ENCODE data around the gene EDA. TPM values are rescaled to one million over a fixed set of nuclear protein-coding genes. Genes with fewer than 3 reads are reported as not detected.
"Not testable (repeated sequence)": the region's sequence is repeated elsewhere in the genome, so short reads cannot be mapped to it uniquely, and the experiment has no call there.

EDA gene
- total and polyA plus RNA-seq, 8 donors, result 2.2 to 4.6 (median 4.1) TPM

GRCh38 chrX:69996113-69996468, 380.2 kb downstream of the EDA start:
- H3K27me3 ChIP-seq, result no peaks in the 10 kb centered on the region
- H3K4me3 ChIP-seq, result no peak overlapping the region
- DNase-seq, result no peak
- intact Hi-C loops (cut with DNase I), result no loop called here
- TF ChIP-seq CTCF (IDR thresholded peaks at IDR 0.05), result no peak
- no peak overlapping the region for H3K27ac ChIP-seq
- H3K4me1 ChIP-seq, result no peaks in the 10 kb centered on the region
- no peak for ATAC-seq
- no peaks in the 10 kb centered on the region for H3K36me3 ChIP-seq
- H3K9me3 ChIP-seq, result no peaks in the 10 kb centered on the region

DNA sequence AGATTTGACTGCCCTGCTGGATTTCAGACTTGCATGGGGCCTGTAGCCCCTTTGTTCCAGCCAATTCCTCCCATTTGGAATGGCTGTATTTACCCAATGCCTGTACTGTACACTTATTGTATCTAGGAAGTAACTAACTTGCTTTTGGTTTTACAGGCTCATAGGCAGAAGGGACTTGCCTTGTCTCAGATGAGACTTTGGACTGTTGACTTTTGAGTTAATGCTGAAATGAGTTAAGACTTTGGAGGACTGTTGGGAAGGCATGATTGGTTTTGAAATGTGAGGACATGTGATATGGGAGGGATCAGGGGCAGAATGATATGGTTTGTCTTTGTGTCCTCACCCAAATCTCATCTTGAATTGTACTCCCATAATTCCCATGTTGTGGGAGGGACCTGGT, 382.4 kb downstream of the EDA start:
- intact Hi-C loops (cut with DNase I); H3K27ac ChIP-seq; H3K4me3 ChIP-seq; H3K36me3 ChIP-seq; H3K4me1 ChIP-seq; H3K27me3 ChIP-seq; DNase-seq; H3K9me3 ChIP-seq; ATAC-seq: not testable (repeated sequence)

DNA sequence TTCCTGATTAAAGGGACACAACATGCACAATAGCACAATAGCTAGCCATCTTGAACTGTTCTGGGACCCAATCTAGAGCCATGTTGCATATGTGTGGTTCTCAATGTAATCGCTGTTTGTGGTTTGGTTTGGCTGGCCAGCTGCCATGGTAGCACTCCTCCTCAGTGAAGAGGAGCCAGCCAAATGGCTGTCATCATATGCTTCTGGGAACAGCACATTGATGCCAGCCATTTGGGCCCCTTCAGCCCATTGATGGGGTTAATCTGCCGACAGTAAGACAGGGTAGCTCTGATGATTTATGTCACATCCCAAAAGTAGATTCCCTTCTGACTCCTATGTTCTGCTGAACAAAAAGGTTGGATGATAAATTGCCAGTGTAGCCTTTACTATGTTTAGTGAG, 385.4 kb downstream of the EDA start:
- H3K4me1 ChIP-seq, result no peaks in the 10 kb centered on the region
- intact Hi-C loops (cut with DNase I), result no loop called here
- no peak for TF ChIP-seq CTCF (IDR thresholded peaks at IDR 0.05)
- H3K9me3 ChIP-seq, result no peaks in the 10 kb centered on the region
- H3K4me3 ChIP-seq, result no peak overlapping the region
- ATAC-seq (no peak), DNase-seq (no peak)
- no peak overlapping the region for H3K27ac ChIP-seq
- H3K27me3 ChIP-seq, result no peaks in the 10 kb centered on the region
- no peaks in the 10 kb centered on the region for H3K36me3 ChIP-seq

DNA sequence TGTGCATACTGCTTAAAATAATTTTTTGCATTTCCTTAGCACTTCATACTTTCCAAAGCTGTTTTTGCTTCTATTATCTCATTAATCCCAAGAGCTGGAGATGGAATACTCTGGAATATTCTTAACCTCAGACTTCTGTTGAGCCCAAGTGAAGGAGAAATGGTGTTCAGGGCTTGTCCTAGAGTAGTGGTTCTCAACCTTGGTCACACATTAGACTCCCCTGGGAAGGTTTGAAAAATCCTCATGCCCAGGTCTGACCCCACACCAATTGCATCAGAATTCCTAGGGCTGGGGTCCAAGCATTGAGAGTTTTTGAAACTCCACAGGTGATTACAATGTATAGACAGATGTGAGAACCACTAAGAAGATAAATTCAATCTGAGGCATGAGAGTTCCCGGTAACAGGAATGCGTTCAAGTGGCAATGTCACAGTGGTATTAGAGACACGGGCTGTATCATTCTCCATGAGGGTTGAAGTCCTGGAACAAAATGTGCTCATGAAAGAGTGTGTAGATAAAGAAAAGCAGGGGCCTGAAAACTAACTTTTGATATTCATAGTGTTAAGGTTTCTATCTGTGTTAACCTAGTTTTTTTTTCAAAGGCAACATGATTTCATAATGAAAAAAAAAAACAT, 385.9 kb downstream of the EDA start:
- Histone ChIP-seq H3K27ac (no peak overlapping the region), H3K27me3 (no peaks in the 10 kb centered on the region), H3K4me1 (no peaks in the 10 kb centered on the region), H3K9me3 (no peaks in the 10 kb centered on the region), H3K36me3 (no peaks in the 10 kb centered on the region), H3K4me3 (no peak overlapping the region)
- intact Hi-C loops (cut with DNase I), result no loop called here
- DNase-seq (no peak), ATAC-seq (no peak)
- TF ChIP-seq CTCF (IDR thresholded peaks at IDR 0.05), result no peak

GRCh38 chrX:70007946-70008345, 392.0 kb downstream of the EDA start:
- H3K36me3 ChIP-seq, result no peaks in the 10 kb centered on the region
- DNase-seq (no peak), ATAC-seq (no peak)
- intact Hi-C loops (cut with DNase I), result no loop called here
- no peaks in the 10 kb centered on the region for H3K4me1 ChIP-seq
- H3K27ac ChIP-seq, result no peak overlapping the region
- no peaks in the 10 kb centered on the region for H3K9me3 ChIP-seq
- no peak overlapping the region for H3K4me3 ChIP-seq
- TF ChIP-seq CTCF (IDR thresholded peaks at IDR 0.05), result no peak
- H3K27me3 ChIP-seq, result peaks cover 0 to 7% of the 10 kb centered on the region in 2 donors

DNA sequence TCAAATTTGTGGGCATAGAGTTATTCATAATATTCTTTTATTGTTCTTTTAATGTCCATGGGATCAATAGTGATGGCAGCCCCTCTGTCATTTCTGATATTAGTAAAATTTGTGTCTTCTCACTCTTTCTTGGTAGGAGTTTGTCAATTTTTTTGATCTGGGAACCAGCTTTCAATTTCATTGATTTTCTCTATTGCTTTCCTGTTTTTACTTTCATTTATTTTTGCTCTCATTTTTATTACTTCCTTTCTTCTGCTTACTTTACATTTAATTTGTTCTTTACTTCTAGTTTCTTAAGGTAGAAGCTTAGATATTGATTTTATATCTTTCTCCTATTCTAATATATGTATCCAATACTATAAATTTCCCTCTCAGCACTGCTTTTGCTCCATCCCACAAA, 393.1 kb downstream of the EDA start:
- no peaks in the 10 kb centered on the region for H3K4me1 ChIP-seq
- intact Hi-C loops (cut with DNase I), result no loop called here
- H3K9me3 ChIP-seq, result no peaks in the 10 kb centered on the region
- H3K27ac ChIP-seq, result no peak overlapping the region
- no peak for TF ChIP-seq CTCF (IDR thresholded peaks at IDR 0.05)
- ATAC-seq (no peak), DNase-seq (no peak)
- no peaks in the 10 kb centered on the region for H3K36me3 ChIP-seq
- H3K4me3 ChIP-seq, result no peak overlapping the region
- peaks cover 0 to 7% of the 10 kb centered on the region in 2 donors for H3K27me3 ChIP-seq
